Tibial nerve (tissue), 3 donors: ENCODE measurements around the gene ZNF429.
"Not testable (repeated sequence)": the region's sequence is repeated elsewhere in the genome, so short reads cannot be mapped to it uniquely, and the experiment has no call there.

Experiments
- POLR2A ChIP-seq, 2 donors: fragments of 450-650 bp; IDR thresholded peaks; one replicate each; pipeline ENCODE4 v1.6.1; 2017; ENCODE audit warnings: antibody characterized with exemption in 2 of 2, mild to moderate bottlenecking in 2 of 2, moderate library complexity in 2 of 2
- TF ChIP-seq, protein P1 (sequence below), 5 experiments: fragments of 200-600 bp in 3 of 5; fragments of 450-650 bp in 2 of 5; sonication (generic) in 3 of 5; IDR thresholded peaks; one replicate each; pipeline ENCODE4 v1.5.1; 2016 to 2019; ENCODE audit warnings: antibody characterized with exemption in 5 of 5, mild to moderate bottlenecking in 3 of 5, moderate library complexity in 2 of 5

DNA sequence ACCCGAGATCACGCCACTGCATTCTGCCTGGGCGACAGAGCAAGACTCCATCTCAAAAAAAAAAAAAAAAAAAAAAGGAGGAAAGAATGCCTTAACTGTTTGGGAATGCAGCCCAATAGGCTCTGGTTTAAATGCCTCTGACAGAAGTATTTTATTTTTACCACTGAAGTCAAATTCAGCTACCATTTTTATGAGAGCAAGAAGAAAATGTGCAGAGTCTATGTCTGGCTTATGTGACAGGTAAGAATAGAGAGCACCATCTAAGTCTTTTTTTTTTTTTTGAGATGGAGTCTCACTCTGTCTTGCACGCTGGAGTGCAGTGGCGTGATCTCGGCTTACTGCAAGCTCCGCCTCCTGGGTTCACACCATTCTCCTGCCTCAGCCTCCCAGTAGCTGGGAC lies 7.2 kb downstream of the ZNF429 start:
- TF ChIP-seq POLR2A (IDR thresholded peaks at IDR 0.05): not testable (repeated sequence)
- TF ChIP-seq, protein P1, sequence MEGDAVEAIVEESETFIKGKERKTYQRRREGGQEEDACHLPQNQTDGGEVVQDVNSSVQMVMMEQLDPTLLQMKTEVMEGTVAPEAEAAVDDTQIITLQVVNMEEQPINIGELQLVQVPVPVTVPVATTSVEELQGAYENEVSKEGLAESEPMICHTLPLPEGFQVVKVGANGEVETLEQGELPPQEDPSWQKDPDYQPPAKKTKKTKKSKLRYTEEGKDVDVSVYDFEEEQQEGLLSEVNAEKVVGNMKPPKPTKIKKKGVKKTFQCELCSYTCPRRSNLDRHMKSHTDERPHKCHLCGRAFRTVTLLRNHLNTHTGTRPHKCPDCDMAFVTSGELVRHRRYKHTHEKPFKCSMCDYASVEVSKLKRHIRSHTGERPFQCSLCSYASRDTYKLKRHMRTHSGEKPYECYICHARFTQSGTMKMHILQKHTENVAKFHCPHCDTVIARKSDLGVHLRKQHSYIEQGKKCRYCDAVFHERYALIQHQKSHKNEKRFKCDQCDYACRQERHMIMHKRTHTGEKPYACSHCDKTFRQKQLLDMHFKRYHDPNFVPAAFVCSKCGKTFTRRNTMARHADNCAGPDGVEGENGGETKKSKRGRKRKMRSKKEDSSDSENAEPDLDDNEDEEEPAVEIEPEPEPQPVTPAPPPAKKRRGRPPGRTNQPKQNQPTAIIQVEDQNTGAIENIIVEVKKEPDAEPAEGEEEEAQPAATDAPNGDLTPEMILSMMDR (IDR thresholded peaks at IDR 0.05): not testable (repeated sequence)
